HL-60 (cell line): ENCODE measurements around the gene THAP7.

ENCODE experiments used
- DNase-seq, 2 experiments: peaks; one replicate each; pipeline ENCODE4 v3.0.0-alpha.2; 2010 to 2020; ENCODE audit warnings: low read depth in 1 of 2, low spot score in 1 of 2
- H3K27ac ChIP-seq: fragments of 250-450 bp; sonication (Bioruptor Pico); replicated peaks from 2 replicates; pipeline ENCODE4 v1.5.1; 2020; ENCODE audit warnings: mild to moderate bottlenecking, moderate library complexity
- H3K27me3 ChIP-seq: fragments of 250-450 bp; sonication (Bioruptor Pico); 2 replicates; pipeline ENCODE4 v1.5.1; 2021; ENCODE audit warnings: mild to moderate bottlenecking, moderate library complexity; ENCODE audit not compliant: insufficient read depth, poor library complexity, severe bottlenecking
- H3K4me3 ChIP-seq: replicated peaks from 2 replicates; pipeline ENCODE4 v1.5.1; 2011; ENCODE audit warnings: mild to moderate bottlenecking, control low read depth, low read length; ENCODE audit not compliant: insufficient read depth
- GABPA ChIP-seq: IDR thresholded peaks from 2 replicates; pipeline ENCODE4 v1.6.1; 2012; ENCODE audit warnings: low read depth
- POLR2AphosphoS5 ChIP-seq: IDR thresholded peaks from 2 replicates; pipeline ENCODE4 v1.6.1; 2012; ENCODE audit warnings: low read depth
- SPI1 ChIP-seq: IDR thresholded peaks from 2 replicates; pipeline ENCODE4 v1.6.1; 2012; ENCODE audit warnings: low read depth, mild to moderate bottlenecking, borderline replicate concordance
- TF ChIP-seq, protein P1 (sequence below): IDR thresholded peaks from one replicate; pipeline ENCODE4 v1.5.1; 2011; ENCODE audit warnings: low read length, control low read depth, inconsistent platforms; ENCODE audit not compliant: insufficient read depth
- TF ChIP-seq, protein P2 (sequence below): IDR thresholded peaks from 2 replicates; pipeline ENCODE4 v1.6.1; 2012; ENCODE audit warnings: low read depth; ENCODE audit not compliant: insufficient replicate concordance

Gene THAP7

DNA sequence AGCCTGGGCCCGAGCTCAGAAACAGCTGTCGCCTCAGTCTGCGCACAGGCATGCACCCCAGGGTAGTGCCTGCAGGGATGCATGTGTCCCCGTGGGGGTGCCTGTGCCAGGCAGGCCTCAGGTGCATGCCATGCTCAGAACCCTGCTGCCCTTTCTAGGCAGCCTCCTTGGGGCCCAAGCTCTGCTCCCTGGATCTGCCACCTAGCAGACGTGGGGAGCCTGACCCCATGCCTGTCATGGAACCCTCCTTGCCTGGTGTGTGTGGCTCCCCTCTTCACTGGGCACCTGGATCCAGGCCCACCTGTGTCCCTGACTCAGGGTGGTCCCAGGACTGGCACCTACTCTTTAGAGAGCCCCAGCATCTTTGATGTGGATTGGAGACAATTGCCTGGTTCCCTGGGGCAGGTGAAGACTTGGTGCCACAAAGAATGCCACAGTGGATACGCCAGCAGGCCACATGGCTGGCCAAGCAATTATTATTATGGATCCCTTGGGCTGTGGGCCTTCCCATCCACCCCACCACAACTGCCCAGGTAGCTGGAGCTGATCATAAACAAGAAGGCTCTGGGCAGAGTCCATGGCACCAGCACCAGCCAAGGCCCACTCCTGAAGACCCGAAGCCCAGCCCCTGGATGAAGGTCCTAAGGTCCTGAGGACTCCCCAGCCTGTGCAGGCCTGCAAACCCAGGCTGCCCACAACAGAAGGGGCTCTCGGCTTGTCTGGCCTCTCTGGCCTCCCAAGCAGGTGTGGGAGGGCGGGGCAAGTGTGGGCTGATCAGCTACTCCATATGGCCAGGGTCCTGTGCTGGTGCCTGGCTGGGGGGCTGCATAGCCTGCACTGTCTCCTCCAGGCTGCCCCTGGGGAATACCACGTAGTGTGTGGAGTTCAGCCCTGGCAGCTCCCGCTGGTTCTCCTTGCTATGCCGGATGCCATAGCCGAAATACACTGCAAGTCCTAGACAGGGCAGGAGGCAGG is 26.6 kb upstream of the THAP7 start:
- H3K4me3 ChIP-seq: no peak overlapping the region
- DNase-seq: no peak
- TF ChIP-seq SPI1 (no peak), GABPA (no peak), POLR2AphosphoS5 (no peak)
- TF ChIP-seq, protein P1, sequence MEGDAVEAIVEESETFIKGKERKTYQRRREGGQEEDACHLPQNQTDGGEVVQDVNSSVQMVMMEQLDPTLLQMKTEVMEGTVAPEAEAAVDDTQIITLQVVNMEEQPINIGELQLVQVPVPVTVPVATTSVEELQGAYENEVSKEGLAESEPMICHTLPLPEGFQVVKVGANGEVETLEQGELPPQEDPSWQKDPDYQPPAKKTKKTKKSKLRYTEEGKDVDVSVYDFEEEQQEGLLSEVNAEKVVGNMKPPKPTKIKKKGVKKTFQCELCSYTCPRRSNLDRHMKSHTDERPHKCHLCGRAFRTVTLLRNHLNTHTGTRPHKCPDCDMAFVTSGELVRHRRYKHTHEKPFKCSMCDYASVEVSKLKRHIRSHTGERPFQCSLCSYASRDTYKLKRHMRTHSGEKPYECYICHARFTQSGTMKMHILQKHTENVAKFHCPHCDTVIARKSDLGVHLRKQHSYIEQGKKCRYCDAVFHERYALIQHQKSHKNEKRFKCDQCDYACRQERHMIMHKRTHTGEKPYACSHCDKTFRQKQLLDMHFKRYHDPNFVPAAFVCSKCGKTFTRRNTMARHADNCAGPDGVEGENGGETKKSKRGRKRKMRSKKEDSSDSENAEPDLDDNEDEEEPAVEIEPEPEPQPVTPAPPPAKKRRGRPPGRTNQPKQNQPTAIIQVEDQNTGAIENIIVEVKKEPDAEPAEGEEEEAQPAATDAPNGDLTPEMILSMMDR: no peak
- H3K27me3 ChIP-seq: peaks cover 22% of the 10 kb centered on the region
- H3K27ac ChIP-seq: no peak overlapping the region

DNA sequence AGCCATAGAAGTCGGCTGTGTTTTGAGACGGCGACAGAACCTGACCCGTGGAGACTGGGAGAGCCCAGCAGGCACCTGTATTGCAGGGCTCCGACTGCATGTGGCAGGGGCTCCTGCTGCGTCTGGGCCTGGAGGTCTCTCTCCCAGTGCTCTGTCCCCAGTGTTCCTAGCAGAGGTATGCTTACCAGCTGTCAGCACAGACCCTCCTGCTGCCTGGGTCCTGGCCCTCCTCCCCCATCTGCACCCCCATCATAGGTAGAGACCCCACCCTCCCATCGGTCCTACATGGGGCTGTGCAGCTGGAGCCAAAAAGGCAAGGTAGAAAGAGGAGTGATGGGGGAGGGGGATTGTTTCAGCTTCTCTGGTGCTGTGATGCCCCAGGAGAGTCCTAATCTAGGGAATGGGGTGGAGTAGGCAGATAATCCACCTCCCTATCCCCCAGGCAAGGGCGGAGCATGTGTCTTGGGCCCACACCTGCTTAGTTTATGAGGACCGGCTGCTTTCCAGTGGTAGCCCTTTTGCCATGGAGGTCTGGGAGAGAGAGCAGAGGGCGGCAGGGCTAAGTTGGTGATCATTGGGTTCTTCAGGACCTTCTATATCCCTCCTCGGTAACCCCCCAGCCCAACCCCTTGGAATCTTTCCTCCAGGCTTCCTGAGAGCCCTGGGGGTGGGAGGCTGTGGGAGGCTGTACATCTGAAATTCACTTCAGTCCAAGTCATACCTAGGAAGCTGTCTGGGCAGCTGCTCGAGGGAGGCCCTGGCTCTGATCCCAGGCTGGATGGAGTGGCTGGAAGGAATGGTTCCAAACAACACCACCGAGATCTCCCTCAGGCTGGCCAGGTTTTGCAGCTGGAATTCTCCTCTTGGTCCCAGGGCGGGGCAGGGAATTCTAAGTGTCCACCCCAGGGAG is 25.1 kb upstream of the THAP7 start:
- DNase-seq: no peak
- TF ChIP-seq GABPA (no peak), POLR2AphosphoS5 (no peak)
- Histone ChIP-seq H3K27ac (no peak overlapping the region), H3K4me3 (no peak overlapping the region), H3K27me3 (peaks cover 11% of the 10 kb centered on the region)

DNA sequence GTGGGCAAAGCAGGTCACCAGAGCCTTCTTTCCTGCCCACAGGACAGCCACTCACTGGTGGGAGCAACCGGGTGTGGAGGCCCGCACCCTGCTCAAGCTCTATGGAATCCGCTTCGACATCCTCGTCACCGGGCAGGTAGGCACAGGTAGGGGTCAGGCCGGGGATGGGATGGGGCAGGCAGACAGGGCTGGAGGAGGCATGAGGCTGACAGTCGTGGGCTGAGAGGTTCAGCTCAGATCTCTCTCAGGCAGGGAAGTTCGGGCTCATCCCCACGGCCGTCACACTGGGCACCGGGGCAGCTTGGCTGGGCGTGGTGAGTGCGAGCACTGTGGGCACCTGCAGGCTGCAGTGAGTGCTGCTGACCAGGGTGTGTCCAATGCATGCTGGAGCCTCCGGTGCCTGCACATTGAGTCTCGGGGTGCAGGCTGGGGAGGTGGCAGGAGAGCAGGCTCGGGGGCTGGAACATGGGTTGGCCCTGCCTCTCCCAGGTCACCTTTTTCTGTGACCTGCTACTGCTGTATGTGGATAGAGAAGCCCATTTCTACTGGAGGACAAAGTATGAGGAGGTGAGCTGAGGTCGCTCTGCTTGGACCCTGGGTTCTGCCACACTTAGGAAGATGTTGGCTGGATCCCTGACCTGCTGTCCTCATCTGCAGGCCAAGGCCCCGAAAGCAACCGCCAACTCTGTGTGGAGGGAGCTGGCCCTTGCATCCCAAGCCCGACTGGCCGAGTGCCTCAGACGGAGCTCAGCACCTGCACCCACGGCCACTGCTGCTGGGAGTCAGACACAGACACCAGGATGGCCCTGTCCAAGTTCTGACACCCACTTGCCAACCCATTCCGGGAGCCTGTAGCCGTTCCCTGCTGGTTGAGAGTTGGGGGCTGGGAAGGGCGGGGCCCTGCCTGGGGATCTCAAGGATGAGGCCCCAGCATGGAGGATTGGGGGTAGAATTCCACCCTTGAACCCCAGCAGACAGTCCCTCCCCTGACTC is 24.1 kb upstream of the THAP7 start:
- no peak overlapping the region for H3K27ac ChIP-seq
- peaks cover 4% of the 10 kb centered on the region for H3K27me3 ChIP-seq
- no peak for DNase-seq
- no peak overlapping the region for H3K4me3 ChIP-seq
- TF ChIP-seq GABPA (no peak), SPI1 (no peak)
- TF ChIP-seq, protein P2, sequence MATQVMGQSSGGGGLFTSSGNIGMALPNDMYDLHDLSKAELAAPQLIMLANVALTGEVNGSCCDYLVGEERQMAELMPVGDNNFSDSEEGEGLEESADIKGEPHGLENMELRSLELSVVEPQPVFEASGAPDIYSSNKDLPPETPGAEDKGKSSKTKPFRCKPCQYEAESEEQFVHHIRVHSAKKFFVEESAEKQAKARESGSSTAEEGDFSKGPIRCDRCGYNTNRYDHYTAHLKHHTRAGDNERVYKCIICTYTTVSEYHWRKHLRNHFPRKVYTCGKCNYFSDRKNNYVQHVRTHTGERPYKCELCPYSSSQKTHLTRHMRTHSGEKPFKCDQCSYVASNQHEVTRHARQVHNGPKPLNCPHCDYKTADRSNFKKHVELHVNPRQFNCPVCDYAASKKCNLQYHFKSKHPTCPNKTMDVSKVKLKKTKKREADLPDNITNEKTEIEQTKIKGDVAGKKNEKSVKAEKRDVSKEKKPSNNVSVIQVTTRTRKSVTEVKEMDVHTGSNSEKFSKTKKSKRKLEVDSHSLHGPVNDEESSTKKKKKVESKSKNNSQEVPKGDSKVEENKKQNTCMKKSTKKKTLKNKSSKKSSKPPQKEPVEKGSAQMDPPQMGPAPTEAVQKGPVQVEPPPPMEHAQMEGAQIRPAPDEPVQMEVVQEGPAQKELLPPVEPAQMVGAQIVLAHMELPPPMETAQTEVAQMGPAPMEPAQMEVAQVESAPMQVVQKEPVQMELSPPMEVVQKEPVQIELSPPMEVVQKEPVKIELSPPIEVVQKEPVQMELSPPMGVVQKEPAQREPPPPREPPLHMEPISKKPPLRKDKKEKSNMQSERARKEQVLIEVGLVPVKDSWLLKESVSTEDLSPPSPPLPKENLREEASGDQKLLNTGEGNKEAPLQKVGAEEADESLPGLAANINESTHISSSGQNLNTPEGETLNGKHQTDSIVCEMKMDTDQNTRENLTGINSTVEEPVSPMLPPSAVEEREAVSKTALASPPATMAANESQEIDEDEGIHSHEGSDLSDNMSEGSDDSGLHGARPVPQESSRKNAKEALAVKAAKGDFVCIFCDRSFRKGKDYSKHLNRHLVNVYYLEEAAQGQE: no peak

DNA sequence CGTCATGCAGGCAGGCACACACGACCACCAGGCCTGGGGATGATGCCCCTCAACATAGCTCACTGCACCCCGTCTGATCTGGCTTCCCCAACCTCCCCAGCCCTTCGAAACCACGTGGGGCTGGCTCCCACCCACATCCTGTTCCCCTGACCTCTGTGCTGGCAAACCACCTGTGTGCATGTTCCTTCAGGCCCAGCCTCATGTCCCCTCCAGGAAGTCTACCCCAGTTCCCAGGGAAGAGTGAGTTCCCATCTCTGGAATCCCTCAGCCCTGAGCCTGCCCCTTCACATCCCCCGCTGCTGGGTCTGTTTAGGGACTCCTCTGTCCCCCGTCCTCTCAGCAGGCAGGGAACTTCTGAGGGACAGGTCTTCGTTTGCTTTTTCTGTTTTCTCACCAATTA is 23.3 kb upstream of the THAP7 start:
- no peak for DNase-seq
- Histone ChIP-seq H3K27me3 (no peaks in the 10 kb centered on the region), H3K27ac (no peak overlapping the region), H3K4me3 (no peak overlapping the region)
- TF ChIP-seq, protein P1: no peak
- TF ChIP-seq, protein P2: no peak
